Right kidney (tissue), 1 donor: ENCODE results near the gene STUM.
"Not testable (repeated sequence)": the region's sequence is repeated elsewhere in the genome, so short reads cannot be mapped to it uniquely, and the experiment has no call there.

Experiments used
- DNase-seq: peaks from one replicate; pipeline ENCODE4 v3.0.0-alpha.2; 2016

STUM gene

DNA sequence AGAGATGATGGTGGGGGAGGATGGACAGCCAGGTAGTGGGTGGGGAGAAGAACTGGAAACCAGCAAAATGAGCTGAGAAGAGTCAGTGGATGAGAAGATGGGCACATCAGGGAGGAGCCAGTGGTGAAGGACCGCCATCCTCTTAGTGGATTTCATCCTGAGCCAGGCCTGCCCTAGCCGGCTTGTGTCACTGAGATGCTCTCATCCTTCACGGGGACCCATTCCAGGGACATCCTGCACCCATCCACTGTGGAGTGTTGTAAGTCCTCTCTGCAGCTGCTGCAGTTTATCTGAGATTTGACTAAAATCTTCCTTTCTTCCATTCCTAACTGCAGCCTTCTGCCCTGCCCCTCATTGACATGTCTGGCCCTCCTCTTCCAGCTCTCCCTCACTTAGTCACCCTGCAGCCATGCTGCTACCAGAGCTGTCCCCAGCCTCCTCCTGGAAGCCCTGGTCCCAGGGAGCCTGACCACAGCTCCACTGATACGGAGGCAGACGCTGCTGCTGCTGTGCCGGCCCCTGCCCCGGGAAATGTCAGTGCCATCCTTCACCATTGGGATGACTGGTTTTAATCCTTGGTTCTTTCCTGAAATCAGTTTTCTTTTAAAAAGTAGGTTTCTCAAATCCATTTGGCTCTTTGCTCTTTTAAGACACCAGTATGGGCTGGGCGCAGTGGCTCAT lies 33.2 kb downstream of the STUM start:
- DNase-seq, result no peak

DNA sequence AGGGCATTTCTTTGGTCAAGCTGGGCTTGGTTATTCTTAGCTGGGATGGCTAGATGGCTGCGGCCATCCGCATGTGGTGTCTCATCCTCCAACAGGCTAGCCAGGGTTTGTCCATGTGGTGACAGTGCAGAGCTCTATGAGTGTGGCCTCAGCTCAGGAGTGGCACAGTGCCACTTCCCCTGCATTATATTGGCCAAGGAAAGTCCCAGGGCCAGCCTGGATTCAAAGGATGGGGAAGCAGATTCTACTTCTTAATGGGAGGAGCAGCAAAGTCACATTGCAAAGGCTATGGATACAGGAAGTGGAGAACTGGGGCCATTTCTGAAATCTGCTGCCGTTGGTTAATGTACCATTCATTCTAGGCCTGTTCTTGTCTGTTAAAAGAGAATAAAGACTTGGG lies 34.4 kb downstream of the STUM start:
- DNase-seq, result no peak

GRCh38 chr1:226584164-226584563 lies 35.6 kb downstream of the STUM start:
- DNase-seq, result no peak

- DNase-seq, result no peak
Observed at GRCh38 chr1:226586116-226586515, 37.6 kb downstream of the STUM start.

DNA sequence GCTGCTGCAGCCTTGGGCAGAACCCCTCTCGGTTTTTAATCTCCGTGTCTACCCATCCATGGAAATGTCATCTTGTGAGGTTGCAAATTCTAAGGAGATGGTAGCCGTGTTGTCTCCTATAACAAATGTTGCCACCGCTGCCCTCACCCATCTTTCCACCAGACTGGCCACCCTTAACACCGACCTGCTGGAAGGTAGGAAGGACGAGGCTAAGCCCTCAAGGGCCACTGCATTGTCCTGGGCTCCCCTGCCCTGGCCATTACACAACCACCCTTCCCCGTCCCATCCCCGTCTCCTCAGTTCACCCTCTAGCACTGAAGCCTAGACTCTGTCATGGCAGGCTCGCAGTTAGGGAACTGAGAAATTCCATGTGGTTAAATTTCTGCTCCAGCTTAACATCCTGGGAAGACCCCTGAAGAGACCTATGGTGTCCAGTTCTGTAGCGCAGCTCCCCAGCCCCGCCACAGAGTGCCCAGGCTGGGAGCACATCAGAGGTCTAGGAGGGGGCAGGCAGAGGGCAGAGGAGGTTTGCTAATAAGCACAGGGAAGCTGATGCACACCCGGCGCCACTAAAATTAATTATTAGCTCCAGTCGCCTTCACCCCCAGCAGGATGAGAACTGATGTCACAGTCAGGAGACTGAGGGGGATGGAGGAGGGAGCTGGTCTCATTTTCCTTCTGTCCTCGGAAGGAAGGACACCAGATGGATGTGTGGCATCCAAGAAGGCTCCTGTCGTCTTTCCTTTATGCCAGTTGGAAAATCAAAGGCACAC lies 38.3 kb downstream of the STUM start:
- no peak for DNase-seq

- DNase-seq, result no peak
Observed at GRCh38 chr1:226588484-226588883, 39.9 kb downstream of the STUM start.

DNA sequence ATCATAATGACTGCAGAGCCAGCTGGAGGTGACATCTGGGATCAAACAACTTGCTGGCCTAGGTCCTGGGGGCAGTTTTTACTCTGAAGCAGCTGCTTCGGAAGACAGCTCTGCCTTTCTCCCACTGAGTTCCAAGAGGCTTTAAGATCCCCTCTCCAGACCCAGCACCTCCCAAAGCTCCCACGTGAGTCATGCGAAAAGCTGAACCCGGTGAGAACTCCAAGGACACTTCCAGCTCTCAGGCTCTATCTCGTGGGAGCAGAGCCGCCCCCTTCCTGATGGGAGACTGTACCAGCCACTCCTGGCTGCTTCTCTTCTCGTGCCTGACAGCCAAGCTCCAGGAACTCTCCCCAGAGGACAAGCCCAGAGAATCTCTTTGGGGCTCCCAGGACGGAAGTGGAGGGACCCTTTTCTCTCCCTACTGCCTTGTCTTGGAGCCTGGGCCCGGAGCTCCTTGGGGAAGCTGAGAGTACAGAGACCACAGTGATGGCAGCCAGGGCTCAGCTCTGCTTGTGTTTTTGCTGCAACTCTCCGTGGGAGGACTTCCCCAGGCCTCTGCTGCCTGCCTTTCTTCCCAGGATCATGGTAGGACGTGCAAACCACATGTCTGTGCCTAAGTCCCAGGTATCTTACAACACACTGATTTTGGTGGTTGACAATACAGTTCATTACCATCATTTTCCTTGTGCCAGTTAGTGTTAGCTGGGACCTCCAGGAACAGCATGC lies 40.6 kb downstream of the STUM start:
- no peak for DNase-seq

- no peak for DNase-seq
Observed at GRCh38 chr1:226590614-226591013, 42.0 kb downstream of the STUM start.

- no peak for DNase-seq
Observed at GRCh38 chr1:226593541-226593940, 45.0 kb downstream of the STUM start.

GRCh38 chr1:226596531-226597165 lies 48.1 kb downstream of the STUM start:
- DNase-seq, result no peak

DNA sequence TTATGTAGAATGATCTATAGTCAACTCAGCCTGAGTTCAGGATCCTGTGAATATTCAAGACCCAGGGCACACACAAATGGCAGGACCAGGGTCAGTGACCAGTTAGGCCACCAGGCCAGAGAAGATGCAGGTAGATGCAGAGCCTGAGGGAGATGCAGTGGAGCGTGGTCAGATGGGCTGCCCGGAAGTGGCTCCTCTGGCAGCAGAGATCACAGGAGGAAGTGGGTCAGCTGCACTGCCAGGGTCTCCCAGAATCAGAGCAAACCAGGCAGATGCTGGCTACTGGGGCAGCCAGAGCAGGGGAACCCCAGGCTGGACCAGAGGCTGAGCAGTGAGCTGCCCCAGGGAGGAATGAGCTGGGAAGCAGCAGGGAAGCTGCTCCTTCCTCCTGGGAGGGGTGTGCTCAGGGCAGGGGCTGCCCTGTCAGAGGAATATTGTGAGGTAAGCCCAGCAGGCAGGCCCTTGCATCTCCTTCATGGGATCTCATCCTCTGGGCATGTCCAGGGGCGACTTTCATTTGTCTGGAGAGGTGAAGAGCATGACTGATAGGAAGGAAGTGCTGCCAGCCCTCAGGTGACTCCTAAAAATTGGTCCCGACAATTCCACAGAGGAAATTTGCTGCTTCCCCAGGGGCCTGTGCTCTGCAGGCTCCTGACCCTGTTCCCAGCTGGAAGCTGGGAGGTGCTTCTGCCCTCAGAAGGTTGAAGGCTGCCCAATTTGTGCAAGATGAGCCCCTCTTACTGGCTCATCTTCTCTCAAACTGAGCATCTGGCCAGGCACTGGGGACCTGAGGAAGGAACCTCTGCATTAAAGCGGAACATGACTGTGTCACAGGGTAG lies 49.3 kb downstream of the STUM start:
- DNase-seq, result no peak

- no peak for DNase-seq
Observed at GRCh38 chr1:226598455-226598849, 49.9 kb downstream of the STUM start.

DNA sequence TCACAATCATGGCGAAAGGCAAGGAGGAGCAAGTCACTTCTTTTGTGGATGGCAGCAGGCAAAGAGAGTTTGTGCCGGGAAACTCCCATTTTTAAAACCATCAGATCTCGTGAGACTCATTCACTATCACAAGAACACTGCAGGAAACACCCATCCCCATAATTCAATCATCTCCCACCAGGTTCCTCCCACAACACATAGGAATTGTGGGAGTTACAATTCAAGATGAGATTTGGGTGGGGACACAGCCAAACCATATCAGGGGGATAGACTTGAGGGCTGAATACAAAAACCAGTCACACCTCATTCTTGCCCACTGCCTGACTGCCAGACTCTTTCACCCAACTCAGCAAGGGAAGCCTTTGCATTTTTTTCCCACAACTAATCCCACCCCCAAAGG lies 50.4 kb downstream of the STUM start:
- DNase-seq, result not testable (repeated sequence)

DNA sequence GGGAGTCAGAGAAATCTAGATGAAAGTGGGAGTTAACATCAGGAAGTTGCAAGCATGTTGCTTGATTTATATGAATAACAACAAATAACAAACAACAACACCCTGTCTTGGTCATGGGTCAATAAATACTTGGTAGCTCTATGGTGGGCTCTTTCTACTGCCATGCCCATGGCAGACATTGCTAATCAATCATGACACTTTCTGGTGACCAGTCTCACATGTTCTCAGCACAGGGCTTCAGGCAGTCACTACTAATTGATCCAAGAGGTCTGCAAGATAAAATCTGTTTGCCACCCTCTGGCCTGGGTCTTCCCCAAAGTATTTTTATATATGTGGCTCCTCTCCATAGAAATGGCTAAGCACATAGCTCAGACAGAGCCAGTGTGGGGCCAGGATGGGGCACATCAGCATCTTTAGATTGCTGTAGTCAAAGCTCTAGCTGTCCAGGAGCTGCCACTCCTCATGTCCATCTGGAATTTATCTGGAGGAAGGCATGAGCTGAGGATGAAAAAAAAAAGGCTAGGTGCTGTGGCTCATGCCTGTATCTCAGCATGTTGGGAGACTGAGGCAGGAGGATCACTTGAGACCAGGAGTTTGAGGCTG lies 51.2 kb downstream of the STUM start:
- DNase-seq, result no peak

DNA sequence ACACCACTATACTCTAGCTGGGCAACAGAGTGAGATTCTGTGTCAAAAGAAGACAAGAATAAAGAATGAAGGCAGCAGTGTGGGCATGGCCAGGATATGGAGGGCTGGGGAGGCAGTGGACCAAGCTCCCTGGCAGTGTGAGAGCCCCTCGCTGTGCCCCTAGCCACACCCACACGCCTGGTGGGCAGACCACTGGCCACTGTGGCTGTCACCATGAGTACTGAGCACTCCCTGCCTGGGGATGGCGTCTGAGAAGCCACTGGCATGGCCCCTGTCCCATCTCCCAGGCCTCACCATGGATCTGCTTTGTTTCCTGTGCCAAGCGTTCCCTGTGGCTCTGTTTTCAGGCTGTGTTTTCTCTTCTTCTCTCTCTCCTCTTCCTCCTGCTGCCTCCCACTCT lies 51.7 kb downstream of the STUM start:
- no peak for DNase-seq

GRCh38 chr1:226601456-226601855 lies 52.9 kb downstream of the STUM start:
- no peak for DNase-seq

GRCh38 chr1:226602186-226603021 lies 53.8 kb downstream of the STUM start:
- DNase-seq, result no peak

- DNase-seq, result no peak
Observed at GRCh38 chr1:226603022-226603857, 54.7 kb downstream of the STUM start.

DNA sequence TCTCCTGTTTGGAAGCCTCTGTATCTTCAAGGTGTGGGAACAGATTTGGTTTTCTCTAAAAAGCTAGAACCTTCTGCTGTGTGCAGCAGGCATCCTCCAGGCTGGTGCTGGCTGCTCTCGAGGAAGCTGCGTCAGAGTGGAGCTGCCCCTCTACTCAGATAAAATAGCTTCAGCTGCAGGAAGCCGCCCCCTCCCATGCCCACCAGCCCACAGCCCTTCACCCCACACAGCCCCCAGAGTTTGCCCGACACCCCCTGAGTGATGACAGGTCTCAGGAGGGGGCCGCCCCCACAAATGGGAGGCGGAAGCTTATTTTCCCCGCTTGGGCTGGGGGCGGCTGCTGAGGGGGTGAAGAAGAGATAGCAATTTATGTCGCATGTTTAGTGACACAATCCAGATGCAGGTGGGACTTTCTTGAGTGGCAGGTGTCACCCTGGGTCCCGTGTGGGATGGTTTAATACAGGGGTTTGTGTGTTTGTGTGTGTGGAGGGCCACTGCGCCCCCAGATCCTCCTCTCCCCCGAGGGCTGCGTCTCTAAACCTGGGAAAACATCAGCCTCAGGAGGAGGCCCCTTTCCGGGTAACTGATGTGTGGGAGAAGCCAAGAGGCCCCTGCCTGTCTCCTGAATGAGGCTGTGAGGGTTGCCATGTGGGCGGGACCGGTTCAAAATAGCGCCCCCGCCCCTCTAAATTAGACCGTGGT lies 55.4 kb downstream of the STUM start:
- DNase-seq, result no peak
